Activated T-cell treated with anti-CD3 and anti-CD28 coated beads, Interleukin-2, amount 50 U/mL, for 4 hours (primary cell): ENCODE measurements around the gene UROC1. TPM values are rescaled to one million over a fixed set of nuclear protein-coding genes. Genes with fewer than 3 reads are reported as not detected.

Experiments
- ATAC-seq, 2 donors: fragments of 200-7000 bp; cut with Tn5 transposase; one replicate each; pipeline ENCODE4 v1.10.0; 2021
- DNase-seq: peaks from one replicate; pipeline ENCODE4 v3.0.0-alpha.2; 2020
- H3K27me3 Mint-ChIP-seq: one replicate; pipeline ENCODE4 v1.8.0; 2021; ENCODE audit warnings: low read depth, mixed read lengths
- H3K36me3 Mint-ChIP-seq: one replicate; pipeline ENCODE4 v1.8.0; 2022; ENCODE audit warnings: mixed read lengths; ENCODE audit not compliant: insufficient read depth
- H3K4me1 Mint-ChIP-seq: one replicate; pipeline ENCODE4 v1.8.0; 2021; ENCODE audit warnings: low read depth, mixed read lengths
- H3K4me3 Mint-ChIP-seq: one replicate; pipeline ENCODE4 v1.8.0; 2021; ENCODE audit warnings: mild to moderate bottlenecking, moderate library complexity, mixed read lengths
- H3K9me3 Mint-ChIP-seq: one replicate; pipeline ENCODE4 v1.8.0; 2021; ENCODE audit warnings: mixed read lengths
- total RNA-seq, 3 donors: library from RNA; stranded (reverse); gene quantifications; one replicate each; pipeline ENCODE4 v1.2.1, GENCODE V29; 2021

UROC1 gene
- total RNA-seq, 3 donors from 2014 or later: not detected

GRCh38 chr3:126491221-126492013 lies 26.2 kb downstream of the UROC1 start:
- no peak overlapping the region for H3K4me3 Mint-ChIP-seq
- H3K27me3 Mint-ChIP-seq: no peaks in the 10 kb centered on the region
- no peak for ATAC-seq
- no peaks in the 10 kb centered on the region for H3K9me3 Mint-ChIP-seq
- H3K4me1 Mint-ChIP-seq: peaks cover 11% of the 10 kb centered on the region
- no peak for DNase-seq
- H3K36me3 Mint-ChIP-seq: no peaks in the 10 kb centered on the region

- H3K36me3 Mint-ChIP-seq: no peaks in the 10 kb centered on the region
Observed at GRCh38 chr3:126490619-126491018, 27.0 kb downstream of the UROC1 start.

GRCh38 chr3:126488886-126489569 lies 28.5 kb downstream of the UROC1 start:
- no peak for DNase-seq
- Mint-ChIP-seq H3K4me3 (no peak overlapping the region), H3K27me3 (no peaks in the 10 kb centered on the region), H3K4me1 (peaks cover 11% of the 10 kb centered on the region), H3K9me3 (no peaks in the 10 kb centered on the region), H3K36me3 (no peaks in the 10 kb centered on the region)
- no peak for ATAC-seq

More at GRCh38 chr3:126490619-126491018, 27.0 kb downstream of the UROC1 start:
- DNase-seq (no peak), ATAC-seq (no peak)
- Mint-ChIP-seq H3K9me3 (no peaks in the 10 kb centered on the region), H3K4me3 (no peak overlapping the region), H3K4me1 (peaks cover 13% of the 10 kb centered on the region), H3K27me3 (no peaks in the 10 kb centered on the region)

DNA sequence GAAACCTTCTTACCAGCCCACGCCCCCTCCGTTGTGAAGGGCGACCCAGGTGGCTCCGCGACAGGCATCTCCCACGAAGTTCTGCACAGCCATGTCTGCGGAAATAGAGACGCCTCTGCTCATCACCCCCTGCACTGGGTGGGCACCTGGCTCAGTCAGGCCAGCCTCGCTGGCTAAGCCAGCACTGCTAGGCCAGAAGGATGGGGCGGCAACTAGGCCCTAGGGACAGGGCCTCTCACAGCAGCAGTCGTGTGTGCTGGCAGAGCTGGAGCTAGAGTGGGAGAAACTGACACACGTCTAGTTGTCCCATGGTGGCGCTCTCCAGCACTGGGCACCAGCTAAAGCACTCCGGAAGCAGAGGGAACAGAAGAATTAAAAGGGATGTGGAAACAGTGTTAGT lies 29.4 kb downstream of the UROC1 start:
- Mint-ChIP-seq H3K9me3 (no peaks in the 10 kb centered on the region), H3K27me3 (no peaks in the 10 kb centered on the region), H3K4me1 (peaks cover 11% of the 10 kb centered on the region), H3K36me3 (no peaks in the 10 kb centered on the region), H3K4me3 (no peak overlapping the region)
- DNase-seq (no peak), ATAC-seq (no peak)

GRCh38 chr3:126487151-126487771 lies 30.3 kb downstream of the UROC1 start:
- Mint-ChIP-seq H3K4me1 (peaks cover 11% of the 10 kb centered on the region), H3K4me3 (no peak overlapping the region), H3K9me3 (no peaks in the 10 kb centered on the region), H3K27me3 (no peaks in the 10 kb centered on the region), H3K36me3 (no peaks in the 10 kb centered on the region)
- DNase-seq (no peak), ATAC-seq (peak in 1 of 2 donors; percentile 39)

DNA sequence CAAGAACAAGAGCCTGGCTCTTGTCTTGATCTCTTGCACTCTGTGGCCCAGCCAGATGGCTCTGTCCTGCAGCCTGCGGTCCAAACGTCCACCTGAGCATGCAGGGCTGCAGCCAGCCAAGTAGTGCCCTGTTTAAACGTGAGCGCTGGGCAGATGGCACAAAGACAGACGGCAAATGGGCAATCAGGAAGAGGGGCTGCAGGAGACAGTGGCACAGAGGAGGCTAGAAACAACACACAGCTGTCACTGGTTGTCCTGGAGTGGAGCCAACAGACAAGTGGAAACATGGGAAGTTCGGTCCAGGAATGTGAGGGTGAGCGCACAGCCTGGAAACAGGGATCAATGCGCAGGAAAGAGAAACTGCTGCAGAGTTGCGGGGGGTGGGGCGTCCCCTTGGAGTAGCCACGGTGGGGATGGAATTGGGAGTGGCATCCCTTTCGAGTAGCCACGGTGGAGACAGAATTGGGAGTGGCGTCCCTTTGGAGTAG lies 31.2 kb downstream of the UROC1 start:
- Mint-ChIP-seq H3K4me3 (no peak overlapping the region), H3K36me3 (no peaks in the 10 kb centered on the region)

GRCh38 chr3:126485956-126486355 lies 31.6 kb downstream of the UROC1 start:
- no peak for DNase-seq
- H3K27me3 Mint-ChIP-seq: no peaks in the 10 kb centered on the region
- no peaks in the 10 kb centered on the region for H3K9me3 Mint-ChIP-seq
- H3K36me3 Mint-ChIP-seq: no peaks in the 10 kb centered on the region
- no peak overlapping the region for H3K4me3 Mint-ChIP-seq
- H3K4me1 Mint-ChIP-seq: peaks cover 11% of the 10 kb centered on the region
- ATAC-seq: no peak

More for the DNA sequence above, 31.2 kb downstream of the UROC1 start:
- ATAC-seq (no peak), DNase-seq (no peak)
- Mint-ChIP-seq H3K27me3 (no peaks in the 10 kb centered on the region), H3K9me3 (no peaks in the 10 kb centered on the region), H3K4me1 (peaks cover 11% of the 10 kb centered on the region)

- no peaks in the 10 kb centered on the region for H3K27me3 Mint-ChIP-seq
- DNase-seq (no peak), ATAC-seq (no peak)
- H3K4me3 Mint-ChIP-seq: no peak overlapping the region
- H3K36me3 Mint-ChIP-seq: no peaks in the 10 kb centered on the region
- H3K4me1 Mint-ChIP-seq: peaks cover 11% of the 10 kb centered on the region
- no peaks in the 10 kb centered on the region for H3K9me3 Mint-ChIP-seq
Observed at GRCh38 chr3:126485176-126485897, 32.2 kb downstream of the UROC1 start.

DNA sequence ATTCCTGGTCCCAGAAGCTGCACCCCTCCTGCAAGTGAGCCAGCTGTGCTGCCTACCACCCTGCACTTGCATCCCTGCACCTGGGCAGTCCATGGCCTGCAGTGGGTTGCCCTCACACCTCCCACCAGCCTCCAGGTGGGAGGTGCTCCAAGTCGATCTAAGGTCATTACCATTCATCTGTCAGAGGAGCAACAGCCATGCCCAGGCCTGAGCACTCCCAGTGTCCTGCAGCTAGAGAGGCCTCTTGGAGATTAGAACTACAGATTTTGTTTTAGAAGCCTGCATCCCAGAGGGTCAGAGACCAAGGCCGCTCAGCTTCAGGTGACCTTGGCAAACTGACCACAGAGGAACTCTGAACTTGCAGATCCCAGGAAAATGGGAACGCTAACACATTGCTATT lies 32.9 kb downstream of the UROC1 start:
- no peak overlapping the region for H3K4me3 Mint-ChIP-seq
- H3K27me3 Mint-ChIP-seq: no peaks in the 10 kb centered on the region
- H3K9me3 Mint-ChIP-seq: no peaks in the 10 kb centered on the region
- no peaks in the 10 kb centered on the region for H3K36me3 Mint-ChIP-seq
- DNase-seq: no peak
- ATAC-seq: no peak
- H3K4me1 Mint-ChIP-seq: peaks cover 11% of the 10 kb centered on the region

GRCh38 chr3:126484148-126484547 lies 33.4 kb downstream of the UROC1 start:
- no peaks in the 10 kb centered on the region for H3K27me3 Mint-ChIP-seq
- H3K4me1 Mint-ChIP-seq: peaks cover 11% of the 10 kb centered on the region
- no peaks in the 10 kb centered on the region for H3K36me3 Mint-ChIP-seq
- ATAC-seq (no peak), DNase-seq (no peak)
- no peak overlapping the region for H3K4me3 Mint-ChIP-seq
- H3K9me3 Mint-ChIP-seq: no peaks in the 10 kb centered on the region

GRCh38 chr3:126483321-126483761 lies 34.2 kb downstream of the UROC1 start:
- Mint-ChIP-seq H3K27me3 (no peaks in the 10 kb centered on the region), H3K9me3 (no peaks in the 10 kb centered on the region), H3K36me3 (no peaks in the 10 kb centered on the region), H3K4me1 (peaks cover 11% of the 10 kb centered on the region), H3K4me3 (no peak overlapping the region)
- ATAC-seq (no peak), DNase-seq (no peak)

- ATAC-seq (no peak), DNase-seq (no peak)
- Mint-ChIP-seq H3K27me3 (no peaks in the 10 kb centered on the region), H3K9me3 (no peaks in the 10 kb centered on the region), H3K4me1 (peaks cover 11% of the 10 kb centered on the region), H3K36me3 (no peaks in the 10 kb centered on the region), H3K4me3 (no peak overlapping the region)
Observed at GRCh38 chr3:126482503-126483255, 34.9 kb downstream of the UROC1 start.

DNA sequence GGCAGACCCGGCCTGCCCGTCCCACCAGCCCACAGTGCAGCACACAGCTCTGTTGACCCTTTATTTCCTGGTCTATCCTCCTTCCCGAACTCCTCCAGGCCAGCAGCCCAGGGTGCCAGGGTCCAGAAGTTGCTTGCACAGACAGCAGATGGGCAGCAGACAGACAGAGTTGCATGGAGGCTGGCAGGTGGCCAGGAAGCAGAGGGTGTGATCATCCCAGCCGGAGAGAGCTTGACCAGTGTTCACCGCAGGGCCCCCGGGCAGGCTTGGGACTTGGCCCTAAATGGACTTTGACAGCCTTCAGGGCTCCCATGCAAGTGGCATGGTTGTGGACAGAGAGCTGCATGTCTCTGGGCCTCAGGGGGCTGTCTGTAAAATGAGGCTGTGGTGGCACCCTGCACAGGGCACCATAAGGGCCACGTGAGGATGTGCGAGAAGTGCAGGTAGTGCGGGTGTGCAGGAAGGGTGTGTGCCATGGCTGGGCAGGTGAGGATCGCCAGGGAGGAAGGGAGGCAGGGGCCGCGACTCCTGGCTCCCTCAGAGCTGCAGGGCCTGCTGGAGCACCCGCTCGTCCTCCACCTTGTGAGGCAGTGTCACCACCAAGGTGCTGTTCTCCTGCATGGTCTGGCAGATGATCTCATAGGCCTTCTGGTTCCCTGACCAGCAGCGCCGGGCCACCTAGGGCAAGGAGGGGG lies 35.6 kb downstream of the UROC1 start:
- ATAC-seq (no peak), DNase-seq (no peak)
- H3K27me3 Mint-ChIP-seq: no peaks in the 10 kb centered on the region
- no peaks in the 10 kb centered on the region for H3K9me3 Mint-ChIP-seq
- no peak overlapping the region for H3K4me3 Mint-ChIP-seq
- no peaks in the 10 kb centered on the region for H3K36me3 Mint-ChIP-seq
- H3K4me1 Mint-ChIP-seq: peaks cover 9% of the 10 kb centered on the region
